GM12875 (cell line): ENCODE data around the gene TSC22D1.

Source experiments
- H3K4me3 ChIP-seq: one replicate; pipeline ENCODE4 v1.5.1; 2011; ENCODE audit warnings: low read depth, low read length, control low read depth
- CTCF ChIP-seq: IDR thresholded peaks from 2 replicates; pipeline ENCODE4 v1.5.1; 2011; ENCODE audit warnings: low read depth, mild to moderate bottlenecking, control low read depth, inconsistent platforms, low read length, moderate library complexity, borderline replicate concordance; ENCODE audit not compliant: insufficient read depth

TSC22D1 gene

GRCh38 chr13:44432650-44433049 lies 143.5 kb downstream of the TSC22D1 start:
- no peak for TF ChIP-seq CTCF
- no peak overlapping the region for H3K4me3 ChIP-seq

- no peak for TF ChIP-seq CTCF
- no peak overlapping the region for H3K4me3 ChIP-seq
Measured at GRCh38 chr13:44431150-44431549, 145.0 kb downstream of the TSC22D1 start.

- no peak overlapping the region for H3K4me3 ChIP-seq
- no peak for TF ChIP-seq CTCF
Measured at GRCh38 chr13:44429311-44429710, 146.8 kb downstream of the TSC22D1 start.

GRCh38 chr13:44426461-44426860 lies 149.7 kb downstream of the TSC22D1 start:
- no peak overlapping the region for H3K4me3 ChIP-seq
- TF ChIP-seq CTCF, result no peak

- H3K4me3 ChIP-seq, result no peak overlapping the region
- TF ChIP-seq CTCF, result no peak
Measured at GRCh38 chr13:44425815-44426078, 150.4 kb downstream of the TSC22D1 start.

- TF ChIP-seq CTCF, result no peak
- H3K4me3 ChIP-seq, result no peak overlapping the region
Measured at GRCh38 chr13:44425041-44425814, 150.9 kb downstream of the TSC22D1 start.

- TF ChIP-seq CTCF, result no peak
- H3K4me3 ChIP-seq, result no peak overlapping the region
Measured at GRCh38 chr13:44423824-44424223, 152.3 kb downstream of the TSC22D1 start.
